Lower lobe of right lung (tissue), 2 donors: ENCODE data around the gene CDC42EP2. TPM values are rescaled to one million over a fixed set of nuclear protein-coding genes. Genes with fewer than 3 reads are reported as not detected.

Experiments used
- ATAC-seq, 2 donors: fragments of 200-7000 bp; cut with Tn5 transposase; one replicate each; pipeline ENCODE4 v1.9.1; 2020 to 2022; ENCODE audit warnings: mild to moderate bottlenecking in 2 of 2, moderate library complexity in 2 of 2
- DNase-seq: peaks from one replicate; pipeline ENCODE4 v3.0.0-alpha.2; 2020
- H3K27ac ChIP-seq: fragments of 200-600 bp; one replicate; pipeline ENCODE4 v1.8.0; 2022
- H3K27me3 ChIP-seq: fragments of 200-600 bp; one replicate; pipeline ENCODE4 v1.8.0; 2022; ENCODE audit warnings: low read depth
- H3K36me3 ChIP-seq: fragments of 200-600 bp; one replicate; pipeline ENCODE4 v1.8.0; 2022; ENCODE audit warnings: mild to moderate bottlenecking
- H3K4me1 ChIP-seq: fragments of 200-600 bp; one replicate; pipeline ENCODE4 v1.8.0; 2022
- H3K4me3 ChIP-seq: fragments of 200-600 bp; one replicate; pipeline ENCODE4 v1.8.0; 2022; ENCODE audit warnings: mild to moderate bottlenecking
- H3K9me3 ChIP-seq: fragments of 200-600 bp; one replicate; pipeline ENCODE4 v1.8.0; 2022
- intact Hi-C: fragments of 100-400 bp; cut with DNase I; formaldehyde crosslinking; loops from one replicate; pipeline ENCODE4 v1.11.0; 2022
- total RNA-seq: library from RNA; stranded (reverse); fragmentation: NEBNext Ultra II Directional; extraction: Animal tissue kit (Norgen Biotek cat#: 25700); gene quantifications from one replicate; pipeline ENCODE4 v1.2.1, GENCODE V29; 2021
- TF ChIP-seq, protein P1 (sequence below): fragments of 200-600 bp; IDR thresholded peaks from one replicate; pipeline ENCODE4 v1.8.0; 2022; ENCODE audit warnings: antibody characterized with exemption, mild to moderate bottlenecking
- donor health status: DM: no; HTN: yes; CAD: no; lungs with severe emphysema.

The CDC42EP2 gene
- total RNA-seq, 1 donor from 2014 or later, result 17.0 TPM

DNA sequence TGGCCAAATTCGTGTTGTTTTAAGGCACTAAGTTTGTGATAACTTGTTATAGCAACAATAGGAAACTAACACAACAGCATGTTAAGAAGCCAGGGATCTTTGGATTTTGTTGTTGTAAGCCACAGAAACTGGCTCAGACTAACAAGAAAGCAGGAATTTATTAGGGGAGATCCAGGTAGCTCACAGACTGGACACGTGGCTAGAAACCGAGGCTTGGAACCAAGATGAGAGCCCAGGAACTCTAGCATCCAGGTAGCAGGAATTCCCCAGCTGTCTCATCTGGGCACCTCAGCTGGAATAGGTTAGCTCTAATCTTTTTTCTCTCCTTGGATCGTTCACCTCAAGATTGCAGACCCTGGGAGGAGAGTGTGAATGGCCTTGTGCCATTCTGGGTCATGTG, 28.0 kb upstream of the CDC42EP2 start:
- no peak overlapping the region for H3K4me3 ChIP-seq
- TF ChIP-seq, protein P1, sequence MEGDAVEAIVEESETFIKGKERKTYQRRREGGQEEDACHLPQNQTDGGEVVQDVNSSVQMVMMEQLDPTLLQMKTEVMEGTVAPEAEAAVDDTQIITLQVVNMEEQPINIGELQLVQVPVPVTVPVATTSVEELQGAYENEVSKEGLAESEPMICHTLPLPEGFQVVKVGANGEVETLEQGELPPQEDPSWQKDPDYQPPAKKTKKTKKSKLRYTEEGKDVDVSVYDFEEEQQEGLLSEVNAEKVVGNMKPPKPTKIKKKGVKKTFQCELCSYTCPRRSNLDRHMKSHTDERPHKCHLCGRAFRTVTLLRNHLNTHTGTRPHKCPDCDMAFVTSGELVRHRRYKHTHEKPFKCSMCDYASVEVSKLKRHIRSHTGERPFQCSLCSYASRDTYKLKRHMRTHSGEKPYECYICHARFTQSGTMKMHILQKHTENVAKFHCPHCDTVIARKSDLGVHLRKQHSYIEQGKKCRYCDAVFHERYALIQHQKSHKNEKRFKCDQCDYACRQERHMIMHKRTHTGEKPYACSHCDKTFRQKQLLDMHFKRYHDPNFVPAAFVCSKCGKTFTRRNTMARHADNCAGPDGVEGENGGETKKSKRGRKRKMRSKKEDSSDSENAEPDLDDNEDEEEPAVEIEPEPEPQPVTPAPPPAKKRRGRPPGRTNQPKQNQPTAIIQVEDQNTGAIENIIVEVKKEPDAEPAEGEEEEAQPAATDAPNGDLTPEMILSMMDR, result no peak
- intact Hi-C loops, result no loop called here
- H3K27me3 ChIP-seq, result no peaks in the 10 kb centered on the region
- H3K36me3 ChIP-seq, result peaks cover 63% of the 10 kb centered on the region
- no peaks in the 10 kb centered on the region for H3K9me3 ChIP-seq
- no peak overlapping the region for H3K27ac ChIP-seq
- ATAC-seq (no peak), DNase-seq (no peak)
- peaks cover 21% of the 10 kb centered on the region for H3K4me1 ChIP-seq

DNA sequence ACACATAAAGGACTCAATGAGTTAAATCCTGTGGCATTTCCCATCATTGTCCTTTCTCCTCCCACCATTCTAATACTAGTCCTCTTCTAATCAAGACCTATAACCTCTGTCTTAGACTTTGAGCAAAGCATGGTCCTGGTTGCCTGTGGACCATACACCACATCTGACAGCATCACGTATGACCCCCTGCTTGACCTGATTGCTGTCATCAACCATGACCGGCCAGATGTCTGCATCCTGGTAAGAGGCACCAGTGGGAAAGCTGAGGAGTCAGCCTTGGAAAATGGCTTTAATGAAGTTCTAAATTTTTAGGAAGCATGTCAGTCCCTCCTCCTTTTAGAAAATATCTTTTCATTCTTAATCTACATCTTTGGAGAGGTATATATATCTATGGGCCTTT, 27.1 kb upstream of the CDC42EP2 start:
- TF ChIP-seq, protein P1, result no peak
- Histone ChIP-seq H3K36me3 (peaks cover 54% of the 10 kb centered on the region), H3K27ac (no peak overlapping the region), H3K27me3 (no peaks in the 10 kb centered on the region), H3K4me1 (peaks cover 30% of the 10 kb centered on the region), H3K4me3 (no peak overlapping the region), H3K9me3 (no peaks in the 10 kb centered on the region)
- intact Hi-C loops, result no loop called here
- DNase-seq (no peak), ATAC-seq (no peak)

- ATAC-seq (no peak), DNase-seq (no peak)
- H3K4me1 ChIP-seq, result peaks cover 40% of the 10 kb centered on the region
Measured at GRCh38 chr11:65288706-65289536, 25.7 kb upstream of the CDC42EP2 start.

GRCh38 chr11:65290448-65291165, 24.1 kb upstream of the CDC42EP2 start:
- peak overlapping the region; percentile 90 for H3K27ac ChIP-seq
- peak; percentile 91 for DNase-seq
- TF ChIP-seq, protein P1, result no peak
- peaks cover 53% of the 10 kb centered on the region for H3K4me1 ChIP-seq
- intact Hi-C loops, result no loop called here
- no peaks in the 10 kb centered on the region for H3K9me3 ChIP-seq
- no peaks in the 10 kb centered on the region for H3K27me3 ChIP-seq
- ATAC-seq, result peak; percentile 92 to 93
- peaks cover 47% of the 10 kb centered on the region for H3K36me3 ChIP-seq
- peak overlapping the region; percentile 7 for H3K4me3 ChIP-seq

More at GRCh38 chr11:65288706-65289536, 25.7 kb upstream of the CDC42EP2 start:
- TF ChIP-seq, protein P1, result no peak
- no peaks in the 10 kb centered on the region for H3K9me3 ChIP-seq
- H3K27ac ChIP-seq, result peak overlapping the region; percentile 90
- no peak overlapping the region for H3K4me3 ChIP-seq
- intact Hi-C loops, result no loop called here
- H3K27me3 ChIP-seq, result no peaks in the 10 kb centered on the region
- peaks cover 41% of the 10 kb centered on the region for H3K36me3 ChIP-seq

- H3K4me3 ChIP-seq, result peak overlapping the region; percentile 23
- DNase-seq (no peak), ATAC-seq (peak; percentile 60 to 76)
- intact Hi-C loops, result no loop called here
- TF ChIP-seq, protein P1, result no peak
- H3K36me3 ChIP-seq, result peaks cover 47% of the 10 kb centered on the region
- peaks cover 62% of the 10 kb centered on the region for H3K4me1 ChIP-seq
- peak overlapping the region; percentile 90 for H3K27ac ChIP-seq
- no peaks in the 10 kb centered on the region for H3K9me3 ChIP-seq
- no peaks in the 10 kb centered on the region for H3K27me3 ChIP-seq
Measured at GRCh38 chr11:65291613-65292012, 23.1 kb upstream of the CDC42EP2 start.
